Measurements from ENCODE around the gene ARMC3.
A peak's percentile ranks its signal among the peaks of the same experiment; 100 is the strongest.

ARMC3 gene

DNA sequence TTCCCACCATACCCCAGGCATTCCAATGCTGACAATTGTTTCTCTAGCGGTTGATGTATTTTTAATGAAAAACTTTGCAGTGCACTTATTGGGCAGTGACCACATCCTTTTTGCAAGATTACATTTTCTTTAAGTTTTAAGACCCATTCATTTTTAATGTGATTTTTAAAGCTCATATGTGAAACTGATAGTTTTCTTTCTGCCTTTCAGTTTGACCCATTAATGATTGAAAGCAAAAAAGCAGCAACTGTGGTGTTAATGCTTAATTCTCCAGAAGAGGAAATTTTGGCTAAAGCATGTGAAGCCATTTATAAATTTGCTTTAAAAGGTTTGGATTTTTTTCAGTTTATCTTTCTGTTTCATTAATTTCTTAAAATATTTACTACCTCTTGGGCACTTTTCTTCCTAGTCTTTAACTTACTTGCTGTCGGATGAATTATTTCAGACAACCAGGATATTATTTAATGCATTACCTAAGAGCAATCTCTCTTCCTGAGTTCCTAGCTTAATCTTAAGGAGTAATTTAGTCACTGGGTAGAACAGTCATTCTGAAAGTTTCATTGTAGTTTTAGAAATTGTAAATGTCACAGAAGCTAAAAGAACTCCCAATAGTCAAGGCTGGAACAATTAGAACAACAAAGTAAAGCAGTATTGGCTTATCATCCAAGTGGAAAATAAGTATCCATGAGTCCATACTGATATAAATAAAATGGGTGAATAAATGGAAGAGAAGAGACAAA is 18.3 kb downstream of the ARMC3 start:
- no peak for ATAC-seq (replicated peaks)

GRCh38 chr10:22954970-22955369 is 27.1 kb downstream of the ARMC3 start:
- DNase-seq (no peak), ATAC-seq (replicated peaks) (no peak)
- Mint-ChIP-seq H3K4me1 (no peaks in the 10 kb centered on the region), H3K27me3 (peaks cover 5 to 7% of the 10 kb centered on the region in 2 donors), H3K9me3 (peaks cover 3 to 8% of the 10 kb centered on the region in 2 donors), H3K36me3 (no peaks in the 10 kb centered on the region), H3K4me3 (no peak overlapping the region), H3K27ac (no peak overlapping the region)

More for the DNA sequence above, 18.3 kb downstream of the ARMC3 start:
- Mint-ChIP-seq H3K27ac (no peak overlapping the region), H3K27me3 (peaks cover 22 to 44% of the 10 kb centered on the region in 2 donors), H3K4me1 (peaks cover 6 to 13% of the 10 kb centered on the region in 2 donors), H3K36me3 (peaks cover 0 to 3% of the 10 kb centered on the region in 2 donors), H3K4me3 (no peak overlapping the region), H3K9me3 (peaks cover 14 to 15% of the 10 kb centered on the region in 2 donors)
- no peak for DNase-seq

DNA sequence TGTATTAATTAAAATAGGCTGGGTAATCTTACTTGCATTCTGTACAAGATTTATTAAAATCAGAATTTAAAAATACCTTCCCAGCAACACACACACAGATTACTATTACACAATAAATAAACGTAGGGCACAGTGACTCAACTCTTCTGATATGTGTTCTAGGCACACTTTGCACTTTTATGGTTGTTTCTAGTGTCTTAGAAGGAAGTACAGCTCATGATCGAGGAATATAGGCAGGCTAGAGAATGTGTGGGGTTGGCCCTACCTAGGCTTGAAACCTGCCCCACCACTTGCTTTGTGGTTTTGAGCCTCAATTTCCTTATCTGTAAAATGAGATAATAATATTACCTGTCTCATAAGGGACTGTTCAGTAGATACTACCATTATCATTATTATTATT is 30.5 kb downstream of the ARMC3 start:
- ATAC-seq (replicated peaks), result no peak

DNA sequence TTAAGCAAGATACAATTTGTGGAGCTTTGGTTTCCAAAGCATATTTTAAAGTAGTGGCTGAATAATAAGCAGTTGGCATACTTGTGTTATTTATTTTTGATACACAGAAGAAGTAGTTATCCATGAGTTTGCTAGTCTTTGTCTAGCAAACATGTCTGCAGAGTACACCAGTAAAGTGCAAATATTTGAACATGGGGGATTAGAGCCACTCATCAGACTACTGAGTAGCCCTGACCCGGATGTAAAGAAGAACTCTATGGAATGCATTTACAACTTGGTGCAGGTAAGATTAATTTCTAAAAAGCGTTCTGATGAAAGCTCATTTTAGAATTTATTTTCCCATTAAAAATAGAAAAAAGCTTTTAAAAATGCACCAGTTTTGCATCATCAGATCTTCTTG is 31.4 kb downstream of the ARMC3 start:
- no peak overlapping the region for H3K4me3 Mint-ChIP-seq
- no peaks in the 10 kb centered on the region for H3K4me1 Mint-ChIP-seq
- no peaks in the 10 kb centered on the region for H3K9me3 Mint-ChIP-seq

More for the DNA sequence above, 30.5 kb downstream of the ARMC3 start:
- H3K4me3 Mint-ChIP-seq, result no peak overlapping the region
- no peak for DNase-seq
- peaks cover 5 to 12% of the 10 kb centered on the region in 2 donors for H3K27me3 Mint-ChIP-seq
- no peaks in the 10 kb centered on the region for H3K4me1 Mint-ChIP-seq
- no peak overlapping the region for H3K27ac Mint-ChIP-seq
- H3K9me3 Mint-ChIP-seq, result peaks cover 0 to 3% of the 10 kb centered on the region in 2 donors
- H3K36me3 Mint-ChIP-seq, result no peaks in the 10 kb centered on the region

DNA sequence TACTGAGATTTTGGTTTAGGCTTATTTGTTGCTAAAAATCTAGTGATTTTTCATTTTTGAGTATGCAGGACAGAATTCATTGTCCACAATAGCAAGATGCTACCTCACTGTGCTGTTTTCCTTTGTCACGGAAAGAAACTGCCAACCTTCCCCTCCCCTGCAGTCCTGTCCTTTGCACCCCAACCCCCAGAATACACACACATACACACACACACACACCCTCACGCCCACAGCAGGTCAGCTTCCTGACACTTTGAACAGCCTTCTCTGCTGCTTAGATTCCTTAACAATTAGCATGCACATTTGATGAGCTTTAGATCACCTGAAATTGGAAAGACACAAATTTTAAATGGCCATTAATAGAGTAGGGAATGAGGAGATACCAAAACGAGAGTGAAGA is 32.1 kb downstream of the ARMC3 start:
- Mint-ChIP-seq H3K36me3 (no peaks in the 10 kb centered on the region), H3K27me3 (peaks cover 5 to 18% of the 10 kb centered on the region in 2 donors), H3K4me3 (no peak overlapping the region), H3K27ac (no peak overlapping the region), H3K9me3 (no peaks in the 10 kb centered on the region), H3K4me1 (no peaks in the 10 kb centered on the region)
- DNase-seq (no peak), ATAC-seq (replicated peaks) (no peak)

More for the DNA sequence above, 31.4 kb downstream of the ARMC3 start:
- Mint-ChIP-seq H3K36me3 (no peaks in the 10 kb centered on the region), H3K27ac (no peak overlapping the region), H3K27me3 (peaks cover 5 to 15% of the 10 kb centered on the region in 2 donors)
- no peak for ATAC-seq (replicated peaks)
- no peak for DNase-seq

- DNase-seq (no peak), ATAC-seq (replicated peaks) (no peak)
- no peak overlapping the region for H3K4me3 Mint-ChIP-seq
- H3K4me1 Mint-ChIP-seq, result no peaks in the 10 kb centered on the region
- H3K27me3 Mint-ChIP-seq, result peaks cover 8 to 19% of the 10 kb centered on the region in 2 donors
- H3K9me3 Mint-ChIP-seq, result no peaks in the 10 kb centered on the region
- H3K27ac Mint-ChIP-seq, result no peak overlapping the region
- H3K36me3 Mint-ChIP-seq, result no peaks in the 10 kb centered on the region
Observed at GRCh38 chr10:22962817-22963216, 35.0 kb downstream of the ARMC3 start.

GRCh38 chr10:22969704-22970103 is 41.9 kb downstream of the ARMC3 start:
- DNase-seq (no peak), ATAC-seq (replicated peaks) (no peak)
- no peaks in the 10 kb centered on the region for H3K9me3 Mint-ChIP-seq
- no peak overlapping the region for H3K4me3 Mint-ChIP-seq
- H3K27ac Mint-ChIP-seq, result no peak overlapping the region
- H3K4me1 Mint-ChIP-seq, result peaks cover 0 to 2% of the 10 kb centered on the region in 2 donors
- H3K36me3 Mint-ChIP-seq, result no peaks in the 10 kb centered on the region
- H3K27me3 Mint-ChIP-seq, result peaks cover 7 to 8% of the 10 kb centered on the region in 2 donors

DNA sequence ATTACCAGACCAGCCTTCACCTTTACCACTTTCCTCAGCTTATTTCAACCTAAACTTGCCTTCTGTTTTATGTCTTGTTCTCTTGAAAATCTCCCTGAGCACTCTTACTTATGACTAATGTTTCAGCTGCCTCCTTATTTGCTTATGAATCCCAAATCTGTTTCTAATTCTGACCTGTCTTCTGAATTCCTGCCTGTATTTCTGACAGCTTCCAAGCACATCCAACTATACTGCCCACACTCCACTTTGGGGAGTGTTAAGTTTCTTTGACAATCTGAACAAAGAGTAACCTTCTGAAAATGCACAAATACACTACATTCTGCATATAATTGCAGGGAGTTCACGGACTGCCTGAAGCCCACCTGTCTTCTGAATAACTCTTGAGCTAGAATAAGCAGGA is 48.7 kb downstream of the ARMC3 start:
- H3K4me3 Mint-ChIP-seq, result no peak overlapping the region
- no peak overlapping the region for H3K27ac Mint-ChIP-seq
- no peaks in the 10 kb centered on the region for H3K36me3 Mint-ChIP-seq
- peaks cover 0 to 8% of the 10 kb centered on the region in 2 donors for H3K27me3 Mint-ChIP-seq
- no peak for DNase-seq
- ATAC-seq (replicated peaks), result no peak
- peaks cover 0 to 2% of the 10 kb centered on the region in 2 donors for H3K4me1 Mint-ChIP-seq
- H3K9me3 Mint-ChIP-seq, result no peaks in the 10 kb centered on the region

- H3K4me1 Mint-ChIP-seq, result no peaks in the 10 kb centered on the region
- H3K27me3 Mint-ChIP-seq, result peaks cover 0 to 16% of the 10 kb centered on the region in 2 donors
- no peaks in the 10 kb centered on the region for H3K9me3 Mint-ChIP-seq
- DNase-seq (no peak), ATAC-seq (replicated peaks) (no peak)
- no peaks in the 10 kb centered on the region for H3K36me3 Mint-ChIP-seq
- no peak overlapping the region for H3K27ac Mint-ChIP-seq
- no peak overlapping the region for H3K4me3 Mint-ChIP-seq
Observed at GRCh38 chr10:22977751-22978150, 49.9 kb downstream of the ARMC3 start.

- Mint-ChIP-seq H3K4me1 (no peaks in the 10 kb centered on the region), H3K9me3 (no peaks in the 10 kb centered on the region), H3K4me3 (no peak overlapping the region), H3K27me3 (peaks cover 0 to 18% of the 10 kb centered on the region in 2 donors), H3K36me3 (no peaks in the 10 kb centered on the region), H3K27ac (no peak overlapping the region)
- ATAC-seq (replicated peaks) (no peak), DNase-seq (no peak)
Observed at GRCh38 chr10:22978287-22978686, 50.4 kb downstream of the ARMC3 start.

DNA sequence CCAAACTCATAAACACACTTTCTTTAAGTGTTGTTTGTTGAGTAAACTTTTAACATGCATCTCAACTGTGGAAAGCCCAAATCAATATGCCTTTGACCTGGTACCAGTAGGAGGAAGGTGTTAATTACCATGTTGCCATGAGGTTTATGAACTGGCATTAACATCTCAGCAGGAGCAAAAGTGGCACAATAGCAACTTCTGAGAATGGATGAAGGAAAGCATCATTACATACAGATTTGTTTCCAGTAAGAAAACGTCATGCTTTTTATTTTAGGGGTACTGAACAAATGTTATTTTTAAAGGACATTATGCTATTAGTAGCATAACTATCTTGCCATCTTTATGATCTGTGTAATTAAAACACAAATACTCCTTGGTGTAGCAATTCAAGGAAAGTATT is 51.1 kb downstream of the ARMC3 start:
- DNase-seq, result no peak
- peaks cover 0 to 18% of the 10 kb centered on the region in 2 donors for H3K27me3 Mint-ChIP-seq

DNA sequence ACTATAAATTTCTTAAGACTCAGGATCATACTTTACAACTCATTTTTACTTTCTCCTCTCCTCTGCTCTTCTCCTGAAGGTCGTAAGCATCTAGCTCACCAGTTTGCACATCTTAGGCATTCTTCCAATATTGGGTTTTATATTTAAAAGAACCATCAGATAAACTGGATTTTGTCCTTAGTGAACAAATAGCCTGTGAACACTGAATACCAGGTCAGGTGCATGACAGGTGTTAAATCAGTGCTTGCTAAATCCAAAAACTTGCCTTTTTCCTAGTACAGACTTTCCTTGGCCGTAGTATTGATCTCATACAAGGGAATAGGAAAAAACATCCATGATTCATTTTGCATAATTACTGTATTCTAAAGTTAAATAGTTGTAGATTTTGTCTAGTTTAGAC is 53.0 kb downstream of the ARMC3 start:
- no peaks in the 10 kb centered on the region for H3K9me3 Mint-ChIP-seq

More for the DNA sequence above, 51.1 kb downstream of the ARMC3 start:
- no peak overlapping the region for H3K27ac Mint-ChIP-seq
- no peaks in the 10 kb centered on the region for H3K4me1 Mint-ChIP-seq
- no peak for ATAC-seq (replicated peaks)
- no peaks in the 10 kb centered on the region for H3K36me3 Mint-ChIP-seq
- no peaks in the 10 kb centered on the region for H3K9me3 Mint-ChIP-seq
- H3K4me3 Mint-ChIP-seq, result no peak overlapping the region

GRCh38 chr10:22984066-22984465 is 56.2 kb downstream of the ARMC3 start:
- Mint-ChIP-seq H3K36me3 (no peaks in the 10 kb centered on the region), H3K27me3 (peaks cover 0 to 11% of the 10 kb centered on the region in 2 donors), H3K4me3 (no peak overlapping the region), H3K4me1 (peaks cover 0 to 4% of the 10 kb centered on the region in 2 donors), H3K9me3 (no peaks in the 10 kb centered on the region), H3K27ac (no peak overlapping the region)
- no peak for ATAC-seq (replicated peaks)
- DNase-seq, result no peak

More for the DNA sequence above, 53.0 kb downstream of the ARMC3 start:
- no peak overlapping the region for H3K4me3 Mint-ChIP-seq
- no peaks in the 10 kb centered on the region for H3K4me1 Mint-ChIP-seq
- DNase-seq, result no peak
- no peak for ATAC-seq (replicated peaks)
- H3K27ac Mint-ChIP-seq, result no peak overlapping the region
- H3K36me3 Mint-ChIP-seq, result no peaks in the 10 kb centered on the region
- peaks cover 0 to 18% of the 10 kb centered on the region in 2 donors for H3K27me3 Mint-ChIP-seq

DNA sequence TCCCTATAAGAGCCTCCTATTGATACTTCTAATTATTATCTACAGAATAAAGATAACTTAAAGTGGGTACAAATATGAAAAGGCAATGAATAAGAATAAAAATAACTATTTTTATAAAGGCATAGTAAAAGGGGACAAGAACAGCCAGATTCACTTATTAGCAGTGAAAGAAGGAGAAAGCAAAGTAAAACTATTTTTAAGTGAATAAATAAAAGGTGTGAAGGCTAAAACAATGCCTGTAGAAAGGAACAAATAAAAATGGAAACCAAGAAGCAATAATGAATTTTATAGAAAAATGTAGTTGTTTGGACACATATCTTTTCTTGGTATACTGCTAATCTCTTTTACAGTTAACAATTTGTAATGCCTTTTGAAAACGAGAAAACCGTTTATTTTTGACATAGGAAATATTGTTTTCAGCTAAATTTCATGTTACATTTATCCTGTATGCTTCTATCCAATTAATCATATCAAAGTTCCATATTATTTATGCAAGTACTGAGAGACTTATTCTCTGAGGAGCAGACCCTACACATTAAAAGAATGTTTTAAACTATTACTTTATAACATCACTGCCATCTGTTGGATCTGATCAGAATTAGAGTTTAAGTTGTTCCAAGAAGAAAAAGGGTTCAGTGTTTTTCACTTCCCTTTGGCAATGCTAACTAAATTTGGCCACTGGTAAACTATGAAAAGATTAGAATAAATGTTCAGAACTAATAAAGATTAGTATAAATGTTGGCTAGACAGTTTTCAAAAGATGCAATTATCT is 59.1 kb downstream of the ARMC3 start:
- ATAC-seq (replicated peaks), result peak; percentile 54 to 60
- Mint-ChIP-seq H3K27ac (no peak overlapping the region), H3K36me3 (no peaks in the 10 kb centered on the region), H3K27me3 (peaks cover 6 to 21% of the 10 kb centered on the region in 2 donors), H3K9me3 (no peaks in the 10 kb centered on the region), H3K4me1 (peaks cover 0 to 4% of the 10 kb centered on the region in 2 donors), H3K4me3 (no peak overlapping the region)
- no peak for DNase-seq
